ENCODE measurements around the gene NOL4.

GRCh38 chr18:34221971-34222306 is 2.8 kb downstream of the NOL4 start:
- no peak for TF ChIP-seq EZH2 (IDR thresholded peaks at IDR 0.05; ENCODE audit: insufficient read depth, poor library complexity, severe bottlenecking)
- no peak for TF ChIP-seq EZH2phosphoT487 (IDR thresholded peaks at IDR 0.05; ENCODE audit: insufficient read depth, low read depth)
